HFF-Myc (cell line): ENCODE data around the gene SLC51A.

Experiments
- DNase-seq: peaks from one replicate; pipeline ENCODE4 v3.0.0-alpha.2; 2011; ENCODE audit warnings: low read depth; ENCODE audit errors: extremely low read depth
- H3K4me3 ChIP-seq: replicated peaks from 2 replicates; pipeline ENCODE4 v1.5.1; 2011; ENCODE audit warnings: low read depth, mild to moderate bottlenecking, control low read depth, low read length
- TF ChIP-seq, protein P1 (sequence below): IDR thresholded peaks from 2 replicates; pipeline ENCODE4 v1.5.1; 2012; ENCODE audit warnings: mild to moderate bottlenecking, low read depth, low read length, control low read depth; ENCODE audit errors: missing control alignments

SLC51A gene

DNA sequence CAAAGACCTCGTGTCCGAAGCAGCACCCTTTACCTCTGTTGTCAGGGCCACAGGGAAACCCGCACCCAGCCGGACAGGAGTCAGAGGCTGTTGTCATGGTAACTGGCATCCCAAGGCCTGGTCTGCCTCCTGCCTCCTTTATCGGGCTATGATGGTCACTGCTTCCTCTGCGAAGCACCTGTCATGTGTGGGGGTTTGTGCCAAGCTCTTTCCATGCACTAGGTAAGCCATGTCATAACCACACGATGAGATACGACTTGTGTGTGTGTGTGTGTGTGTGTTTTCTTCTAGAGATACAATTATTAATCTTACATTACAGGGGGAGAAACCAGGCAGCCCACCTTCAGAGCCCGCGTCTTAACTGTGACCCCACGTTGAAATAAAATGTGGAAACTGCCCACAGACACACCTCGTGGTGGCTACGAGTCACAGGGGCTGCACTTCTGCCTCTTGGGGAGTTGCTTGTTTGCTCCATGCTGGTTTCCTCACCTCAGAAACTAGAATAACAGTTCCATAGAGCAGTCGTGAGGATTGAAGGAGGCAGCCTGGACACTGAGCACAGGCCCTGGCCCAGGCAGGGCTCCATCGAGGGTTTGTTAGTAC lies 23.1 kb upstream of the SLC51A start:
- TF ChIP-seq, protein P1, sequence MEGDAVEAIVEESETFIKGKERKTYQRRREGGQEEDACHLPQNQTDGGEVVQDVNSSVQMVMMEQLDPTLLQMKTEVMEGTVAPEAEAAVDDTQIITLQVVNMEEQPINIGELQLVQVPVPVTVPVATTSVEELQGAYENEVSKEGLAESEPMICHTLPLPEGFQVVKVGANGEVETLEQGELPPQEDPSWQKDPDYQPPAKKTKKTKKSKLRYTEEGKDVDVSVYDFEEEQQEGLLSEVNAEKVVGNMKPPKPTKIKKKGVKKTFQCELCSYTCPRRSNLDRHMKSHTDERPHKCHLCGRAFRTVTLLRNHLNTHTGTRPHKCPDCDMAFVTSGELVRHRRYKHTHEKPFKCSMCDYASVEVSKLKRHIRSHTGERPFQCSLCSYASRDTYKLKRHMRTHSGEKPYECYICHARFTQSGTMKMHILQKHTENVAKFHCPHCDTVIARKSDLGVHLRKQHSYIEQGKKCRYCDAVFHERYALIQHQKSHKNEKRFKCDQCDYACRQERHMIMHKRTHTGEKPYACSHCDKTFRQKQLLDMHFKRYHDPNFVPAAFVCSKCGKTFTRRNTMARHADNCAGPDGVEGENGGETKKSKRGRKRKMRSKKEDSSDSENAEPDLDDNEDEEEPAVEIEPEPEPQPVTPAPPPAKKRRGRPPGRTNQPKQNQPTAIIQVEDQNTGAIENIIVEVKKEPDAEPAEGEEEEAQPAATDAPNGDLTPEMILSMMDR: no peak
- DNase-seq: no peak
- no peak overlapping the region for H3K4me3 ChIP-seq

DNA sequence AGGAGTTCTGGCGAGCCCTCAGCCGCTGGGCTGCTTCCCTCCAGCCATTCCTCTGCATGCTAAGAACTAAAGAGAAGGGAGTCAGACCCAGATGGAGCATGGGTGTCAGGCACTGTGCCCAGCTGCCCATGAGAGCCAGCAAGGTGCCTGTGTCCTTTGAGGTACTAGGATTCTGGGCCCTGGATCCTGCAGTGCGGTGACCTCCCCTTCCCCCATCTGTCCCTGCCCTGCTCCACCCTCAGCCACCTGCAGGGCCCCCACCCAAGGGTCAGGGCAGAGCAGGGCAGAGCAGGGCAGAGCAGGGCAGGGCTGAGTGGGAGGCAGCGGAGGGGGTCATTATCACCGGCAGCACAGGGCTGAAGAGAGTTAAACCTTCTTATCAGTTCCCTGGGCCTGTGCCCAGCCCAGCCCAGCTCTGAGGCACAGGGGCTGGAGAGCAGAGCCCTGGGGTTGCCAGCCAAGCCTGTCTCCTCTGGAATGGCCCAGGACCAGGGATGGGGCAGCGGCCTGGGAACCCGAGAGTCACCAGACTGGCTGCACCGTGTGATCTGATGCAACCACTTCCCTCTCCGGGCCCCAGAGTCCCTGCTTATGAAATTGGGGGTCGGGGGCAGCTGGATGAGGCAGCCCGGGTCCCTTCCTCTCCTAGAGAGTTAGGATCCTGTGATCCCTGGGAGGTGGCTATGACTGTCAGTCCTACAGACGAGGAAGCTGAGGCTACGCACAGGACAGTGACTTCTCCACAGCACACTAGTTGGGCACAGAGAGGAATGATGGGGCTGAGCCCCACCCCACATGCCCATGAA lies 22.4 kb upstream of the SLC51A start:
- TF ChIP-seq, protein P1: no peak
- DNase-seq: no peak
- no peak overlapping the region for H3K4me3 ChIP-seq

- TF ChIP-seq, protein P1: no peak
- DNase-seq: no peak
- no peak overlapping the region for H3K4me3 ChIP-seq
These were observed 21.8 kb upstream of the SLC51A start for GRCh38 chr3:196194542-196194915.

DNA sequence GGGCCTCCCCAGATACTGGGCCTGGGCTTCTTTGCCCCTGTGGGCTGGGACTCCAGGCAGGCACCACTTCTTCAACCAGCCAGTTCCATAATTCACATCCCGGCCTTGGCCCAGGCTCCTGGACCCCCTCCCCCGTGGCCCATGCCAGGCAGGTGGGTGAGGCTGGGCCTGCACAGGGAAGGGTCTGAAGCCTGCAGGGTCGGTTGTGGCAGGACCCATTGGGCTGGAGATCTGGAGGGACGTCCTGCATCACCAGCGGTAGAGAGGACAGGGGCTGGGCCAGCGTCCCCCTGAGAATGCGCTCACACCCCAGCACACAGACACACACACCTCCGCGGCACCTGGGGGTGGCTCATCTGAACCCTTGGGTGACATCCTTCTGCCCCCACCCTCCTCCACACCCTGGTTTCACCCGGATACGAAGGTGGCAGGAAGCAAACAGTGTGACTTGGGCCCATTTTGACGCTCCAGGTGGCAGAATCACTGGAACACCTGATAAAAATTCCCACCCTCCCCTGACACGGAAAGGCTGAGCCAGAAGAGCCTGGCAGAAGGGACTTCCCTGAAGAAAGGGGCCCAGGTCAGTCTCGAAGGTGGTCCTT lies 20.6 kb upstream of the SLC51A start:
- DNase-seq: no peak
- TF ChIP-seq, protein P1: no peak
- H3K4me3 ChIP-seq: no peak overlapping the region

GRCh38 chr3:196197524-196197923 lies 18.8 kb upstream of the SLC51A start:
- H3K4me3 ChIP-seq: no peak overlapping the region
- no peak for DNase-seq
- TF ChIP-seq, protein P1: no peak

GRCh38 chr3:196198081-196198675 lies 18.2 kb upstream of the SLC51A start:
- no peak overlapping the region for H3K4me3 ChIP-seq
- TF ChIP-seq, protein P1: no peak
- DNase-seq: no peak
